ENCODE results near the gene RFX6. TPM values are rescaled to one million over a fixed set of nuclear protein-coding genes. Genes with fewer than 3 reads are reported as not detected.
"Not testable (repeated sequence)": the region's sequence is repeated elsewhere in the genome, so short reads cannot be mapped to it uniquely, and the experiment has no call there.

RFX6 gene
- total RNA-seq: not detected

DNA sequence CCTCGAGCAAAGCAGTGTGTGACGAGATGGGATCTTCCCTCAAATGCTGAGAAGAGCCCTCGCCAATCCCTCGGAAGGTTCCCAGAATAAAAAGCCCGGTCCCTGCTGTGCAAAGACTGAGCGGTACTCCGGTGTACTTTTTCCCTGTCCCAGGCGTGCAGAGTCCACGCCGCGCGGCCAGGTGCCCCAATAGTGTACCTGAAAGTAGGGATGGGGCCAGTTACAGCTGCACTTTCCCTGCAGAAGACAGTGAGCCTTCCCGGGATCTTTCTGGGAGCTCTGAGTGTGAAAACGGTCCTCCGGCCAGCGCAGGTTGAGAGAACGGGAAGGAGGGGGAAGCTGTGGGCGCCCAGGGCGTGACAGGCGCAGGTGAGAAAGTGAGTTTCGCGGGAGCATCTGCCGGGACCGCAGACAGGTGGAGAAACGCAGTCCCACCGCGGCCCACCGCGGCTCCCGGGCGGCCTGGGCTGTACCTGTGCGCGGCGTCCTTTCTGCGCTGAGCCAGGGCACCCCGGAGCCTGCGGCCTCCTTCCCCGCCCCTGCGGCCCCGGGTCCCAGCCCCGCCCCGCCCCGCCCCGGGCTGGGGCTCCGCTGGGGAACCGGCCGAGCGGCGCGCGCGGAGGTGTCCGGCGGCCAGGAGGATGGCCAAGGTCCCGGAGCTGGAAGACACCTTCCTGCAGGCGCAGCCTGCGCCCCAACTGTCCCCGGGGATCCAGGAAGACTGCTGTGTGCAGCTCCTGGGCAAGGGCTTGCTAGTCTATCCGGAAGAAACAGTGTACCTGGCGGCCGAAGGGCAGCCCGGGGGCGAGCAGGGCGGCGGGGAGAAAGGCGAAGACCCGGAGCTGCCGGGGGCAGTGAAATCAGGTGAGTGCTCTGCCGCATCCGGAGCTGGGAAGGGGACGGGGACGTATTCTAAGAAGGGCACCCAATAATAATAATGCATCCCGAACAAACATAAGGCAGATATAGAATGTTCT, at the start of gene RFX6:
Gene RFX6, plus strand, starts transcription at position 608 of the 977 bp plus-strand sequence. Its CDS starts 34 bp downstream, at position 642.
- Mint-ChIP-seq H3K27ac (no peak within 1 kb of the TSS), H3K9me3 (no peaks in the 10 kb centered on the region), H3K4me1 (peaks cover 7% of the 10 kb centered on the region), H3K4me3 (peak within 1 kb of the TSS; percentile 37), H3K27me3 (peaks cover 28% of the 10 kb centered on the region), H3K36me3 (ENCODE audit: low read depth) (no peaks in the 10 kb centered on the region)
- DNase-seq: no peak
- ChIA-PET CTCF (no interaction called here), POLR2A (no interaction called here)

- ChIA-PET POLR2A (no interaction called here), CTCF (no interaction called here)
- no peaks in the 10 kb centered on the region for H3K27me3 Mint-ChIP-seq
- H3K4me3 Mint-ChIP-seq: no peak overlapping the region
- no peaks in the 10 kb centered on the region for H3K4me1 Mint-ChIP-seq
- H3K36me3 Mint-ChIP-seq (ENCODE audit: low read depth): no peaks in the 10 kb centered on the region
- peaks cover 4% of the 10 kb centered on the region for H3K9me3 Mint-ChIP-seq
- no peak for DNase-seq
- H3K27ac Mint-ChIP-seq: no peak overlapping the region
Measured at GRCh38 chr6:116827561-116828240, 49.3 kb upstream of the RFX6 start.

- ChIA-PET CTCF (no interaction called here), POLR2A (no interaction called here)
- Mint-ChIP-seq H3K4me1 (no peaks in the 10 kb centered on the region), H3K4me3 (no peak within 1 kb of the TSS), H3K9me3 (no peaks in the 10 kb centered on the region), H3K36me3 (ENCODE audit: low read depth) (no peaks in the 10 kb centered on the region), H3K27me3 (peaks cover under 1% of the 10 kb centered on the region), H3K27ac (no peak within 1 kb of the TSS)
- DNase-seq: no peak
Measured at GRCh38 chr6:116828983-116829382, 48.1 kb upstream of the RFX6 start, which contains the start of gene GPRC6A. GPRC6A (minus strand) TSS chr6:116829083; CDS start chr6:116829013, 70 bp downstream.

- H3K27ac Mint-ChIP-seq; POLR2A ChIA-PET; H3K9me3 Mint-ChIP-seq; DNase-seq; H3K4me3 Mint-ChIP-seq; H3K36me3 Mint-ChIP-seq (ENCODE audit: low read depth); CTCF ChIA-PET; H3K27me3 Mint-ChIP-seq; H3K4me1 Mint-ChIP-seq: not testable (repeated sequence)
Measured at GRCh38 chr6:116834526-116834925, 42.5 kb upstream of the RFX6 start.

GRCh38 chr6:116836606-116837342, 40.3 kb upstream of the RFX6 start:
- POLR2A ChIA-PET: no interaction called here
- no peak for DNase-seq
- Mint-ChIP-seq H3K4me3 (no peak overlapping the region), H3K27me3 (peaks cover 3% of the 10 kb centered on the region), H3K27ac (no peak overlapping the region), H3K4me1 (no peaks in the 10 kb centered on the region), H3K36me3 (ENCODE audit: low read depth) (no peaks in the 10 kb centered on the region), H3K9me3 (no peaks in the 10 kb centered on the region)
- CTCF ChIA-PET: no interaction called here

- Mint-ChIP-seq H3K27ac (no peak overlapping the region), H3K27me3 (peaks cover 1% of the 10 kb centered on the region), H3K36me3 (ENCODE audit: low read depth) (no peaks in the 10 kb centered on the region), H3K4me1 (no peaks in the 10 kb centered on the region), H3K4me3 (no peak overlapping the region), H3K9me3 (no peaks in the 10 kb centered on the region)
- ChIA-PET POLR2A (no interaction called here), CTCF (no interaction called here)
- DNase-seq: no peak
Measured at GRCh38 chr6:116840091-116840490, 37.0 kb upstream of the RFX6 start.

- ChIA-PET POLR2A (no interaction called here), CTCF (no interaction called here)
- no peak for DNase-seq
- no peaks in the 10 kb centered on the region for H3K9me3 Mint-ChIP-seq
- no peaks in the 10 kb centered on the region for H3K36me3 Mint-ChIP-seq (ENCODE audit: low read depth)
- no peaks in the 10 kb centered on the region for H3K4me1 Mint-ChIP-seq
- no peak overlapping the region for H3K27ac Mint-ChIP-seq
- H3K27me3 Mint-ChIP-seq: no peaks in the 10 kb centered on the region
- no peak overlapping the region for H3K4me3 Mint-ChIP-seq
Measured at GRCh38 chr6:116842459-116842858, 34.6 kb upstream of the RFX6 start.

DNA sequence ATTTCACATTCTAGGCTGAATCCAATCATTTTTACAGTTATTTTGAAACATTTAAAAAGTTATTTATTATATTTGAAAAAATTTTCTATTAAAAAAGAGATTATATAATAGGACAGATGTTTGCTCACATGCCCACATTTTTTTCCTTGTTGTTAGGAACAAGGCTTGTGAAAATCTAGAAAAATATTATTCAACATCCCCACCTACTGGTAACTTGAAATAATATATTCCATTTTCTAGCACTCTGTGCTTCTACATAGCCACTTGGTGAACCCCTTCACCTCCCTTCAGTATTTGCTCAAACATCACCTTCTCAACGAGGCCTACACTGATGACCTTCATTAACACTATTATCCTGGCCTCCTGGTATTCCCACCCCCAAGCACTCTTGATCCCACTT, 29.8 kb upstream of the RFX6 start:
- POLR2A ChIA-PET: no interaction called here
- Mint-ChIP-seq H3K4me3 (no peak overlapping the region), H3K4me1 (no peaks in the 10 kb centered on the region), H3K27me3 (peaks cover 3% of the 10 kb centered on the region), H3K27ac (no peak overlapping the region), H3K9me3 (no peaks in the 10 kb centered on the region), H3K36me3 (ENCODE audit: low read depth) (no peaks in the 10 kb centered on the region)
- CTCF ChIA-PET: no interaction called here
- no peak for DNase-seq

GRCh38 chr6:116858060-116858459, 19.0 kb upstream of the RFX6 start:
- H3K4me1 Mint-ChIP-seq: no peaks in the 10 kb centered on the region
- ChIA-PET POLR2A (no interaction called here), CTCF (no interaction called here)
- H3K4me3 Mint-ChIP-seq: no peak overlapping the region
- DNase-seq: no peak
- H3K27ac Mint-ChIP-seq: no peak overlapping the region
- peaks cover 8% of the 10 kb centered on the region for H3K9me3 Mint-ChIP-seq
- no peaks in the 10 kb centered on the region for H3K27me3 Mint-ChIP-seq
- no peaks in the 10 kb centered on the region for H3K36me3 Mint-ChIP-seq (ENCODE audit: low read depth)

DNA sequence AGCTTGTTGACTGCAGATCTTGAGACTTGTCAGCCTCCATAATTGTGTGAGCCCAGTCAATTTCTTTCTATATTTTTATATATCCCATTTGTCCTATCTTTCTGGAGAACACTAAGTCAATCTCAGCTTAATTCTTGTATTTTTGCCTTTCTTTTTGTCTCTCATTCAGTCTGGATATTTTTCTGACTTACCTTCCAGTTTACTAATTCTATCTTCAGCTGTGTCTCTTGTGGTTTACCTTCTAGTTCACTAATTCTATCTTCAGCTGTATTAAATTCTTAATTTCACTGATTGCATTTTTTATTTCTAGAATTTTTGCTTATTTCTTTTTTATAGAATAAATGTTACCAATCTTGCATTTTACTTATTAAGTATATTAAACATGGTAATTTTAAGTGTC, 17.8 kb upstream of the RFX6 start:
- Mint-ChIP-seq H3K36me3 (ENCODE audit: low read depth) (no peaks in the 10 kb centered on the region), H3K9me3 (peaks cover 8% of the 10 kb centered on the region), H3K4me3 (no peak overlapping the region), H3K27me3 (no peaks in the 10 kb centered on the region), H3K4me1 (no peaks in the 10 kb centered on the region), H3K27ac (no peak overlapping the region)
- CTCF ChIA-PET: no interaction called here
- POLR2A ChIA-PET: no interaction called here
- DNase-seq: no peak

- H3K27me3 Mint-ChIP-seq: no peaks in the 10 kb centered on the region
Measured at GRCh38 chr6:116866281-116866871, 10.7 kb upstream of the RFX6 start.

DNA sequence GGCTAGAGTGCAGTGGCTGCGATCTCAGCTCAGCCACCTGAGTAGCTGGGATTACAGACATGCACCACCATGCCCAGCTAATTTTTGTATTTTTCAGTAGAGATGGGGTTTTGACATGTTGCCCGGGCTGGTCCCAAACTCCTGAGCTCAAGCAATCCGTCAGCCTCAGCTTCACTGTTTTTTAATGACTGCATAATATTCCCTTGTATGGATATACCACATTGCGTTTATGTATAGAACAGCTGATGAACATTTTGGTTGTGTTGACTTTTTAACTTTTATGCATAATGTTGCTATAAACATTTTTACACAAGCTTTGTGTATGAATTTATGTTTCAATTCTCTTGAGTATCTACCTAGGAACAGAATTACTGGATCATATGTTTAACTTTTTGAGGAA, 4.3 kb upstream of the RFX6 start:
- Mint-ChIP-seq H3K9me3 (no peaks in the 10 kb centered on the region), H3K4me1 (peaks cover 7% of the 10 kb centered on the region), H3K27me3 (peaks cover 24% of the 10 kb centered on the region), H3K4me3 (no peak overlapping the region), H3K36me3 (ENCODE audit: low read depth) (no peaks in the 10 kb centered on the region), H3K27ac (no peak overlapping the region)
- ChIA-PET POLR2A (no interaction called here), CTCF (no interaction called here)
- DNase-seq: no peak

More at GRCh38 chr6:116866281-116866871, 10.7 kb upstream of the RFX6 start:
- H3K4me3 Mint-ChIP-seq: no peak overlapping the region
- no peaks in the 10 kb centered on the region for H3K36me3 Mint-ChIP-seq (ENCODE audit: low read depth)
- H3K27ac Mint-ChIP-seq: no peak overlapping the region
- DNase-seq: no peak
- H3K4me1 Mint-ChIP-seq: peaks cover 5% of the 10 kb centered on the region
- POLR2A ChIA-PET: no interaction called here
- CTCF ChIA-PET: no interaction called here
- H3K9me3 Mint-ChIP-seq: no peaks in the 10 kb centered on the region

DNA sequence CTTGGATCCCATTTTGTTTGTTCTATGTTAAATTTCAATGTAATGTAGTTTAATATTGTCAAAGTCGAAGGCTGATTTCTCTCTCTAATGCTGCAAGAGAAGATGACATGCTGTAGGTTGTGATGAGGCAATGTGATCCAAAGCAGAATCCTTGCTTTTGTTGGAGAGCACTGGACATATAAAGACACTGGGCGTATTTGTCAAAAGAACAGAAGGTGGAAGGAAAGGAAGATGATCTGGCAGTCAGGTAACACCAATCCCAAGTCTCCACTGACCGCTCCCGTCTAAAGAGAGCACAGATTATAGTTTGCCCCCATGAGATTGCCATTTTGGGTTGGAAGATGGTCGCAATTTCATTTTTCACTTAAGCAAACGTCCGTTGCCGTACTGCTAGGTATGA, 935 bp upstream of the RFX6 start:
- POLR2A ChIA-PET: no interaction called here
- no peaks in the 10 kb centered on the region for H3K9me3 Mint-ChIP-seq
- peaks cover 7% of the 10 kb centered on the region for H3K4me1 Mint-ChIP-seq
- H3K4me3 Mint-ChIP-seq: no peak overlapping the region
- H3K27ac Mint-ChIP-seq: no peak overlapping the region
- CTCF ChIA-PET: no interaction called here
- no peaks in the 10 kb centered on the region for H3K36me3 Mint-ChIP-seq (ENCODE audit: low read depth)
- no peak for DNase-seq
- peaks cover 28% of the 10 kb centered on the region for H3K27me3 Mint-ChIP-seq

Data from activated CD4-positive, alpha-beta memory T cell treated with anti-CD3 and anti-CD28 coated beads, Interleukin-2, amount 10 ng/mL, durations not matched to agents 7 days and 5 days (primary cell).